Nephron (organoid): ENCODE measurements around the gene C6orf47.

Source experiments
- H3K27ac Mint-ChIP-seq, 3 experiments: 2 replicates each; pipeline ENCODE4 v1.8.0; 2020; ENCODE audit warnings: mixed read lengths in 3 of 3, mild to moderate bottlenecking in 2 of 3, moderate library complexity in 1 of 3
- H3K27me3 Mint-ChIP-seq: 2 replicates; pipeline ENCODE4 v1.8.0; 2021; ENCODE audit warnings: low read depth, mild to moderate bottlenecking, moderate library complexity, mixed read lengths
- H3K36me3 Mint-ChIP-seq: 2 replicates; pipeline ENCODE4 v1.8.0; 2020; ENCODE audit warnings: low read depth, mixed read lengths
- H3K4me1 Mint-ChIP-seq: 2 replicates; pipeline ENCODE4 v1.8.0; 2020; ENCODE audit warnings: mixed read lengths
- H3K4me3 Mint-ChIP-seq, 3 experiments: 2 replicates each; pipeline ENCODE4 v1.8.0; 2020; ENCODE audit warnings: mild to moderate bottlenecking in 3 of 3, mixed read lengths in 3 of 3, moderate library complexity in 2 of 3
- H3K9me3 Mint-ChIP-seq: 2 replicates; pipeline ENCODE4 v1.8.0; 2020; ENCODE audit warnings: mixed read lengths
- TF ChIP-seq, protein P1 (sequence below), 3 experiments: fragments of 200-600 bp; sonication (generic); IDR thresholded peaks; one replicate each; pipeline ENCODE4 v1.5.0; 2021; ENCODE audit warnings: antibody characterized with exemption in 3 of 3; ENCODE audit not compliant: unreplicated experiment in 3 of 3

Gene C6orf47

DNA sequence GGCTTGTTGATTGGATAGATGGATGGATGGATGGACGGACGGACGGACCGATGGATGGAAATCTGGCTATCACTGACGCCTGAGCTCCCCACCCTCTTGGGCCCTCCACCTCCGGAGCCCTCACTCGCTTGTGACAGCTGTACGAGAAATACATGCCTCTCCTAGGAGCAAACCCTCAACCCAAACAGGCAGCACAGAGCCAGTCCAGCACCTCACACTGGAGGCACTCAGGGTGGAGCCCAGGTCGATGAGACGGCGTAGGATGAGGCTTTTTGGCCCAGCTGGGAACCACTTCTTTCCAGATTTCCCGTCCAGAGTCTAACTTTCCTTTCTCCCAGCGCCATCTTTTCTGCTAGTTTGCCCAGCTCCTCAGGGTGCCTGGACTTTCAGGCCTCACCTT is 23.0 kb upstream of the C6orf47 start:
- Mint-ChIP-seq H3K9me3 (no peaks in the 10 kb centered on the region), H3K27me3 (no peaks in the 10 kb centered on the region), H3K4me3 (peak overlapping the region; percentile 79 to 83 (median 80)), H3K36me3 (peaks cover 31% of the 10 kb centered on the region), H3K4me1 (peaks cover 33% of the 10 kb centered on the region), H3K27ac (peak overlapping the region; percentile 31 to 69 (median 48))
- TF ChIP-seq, protein P1, sequence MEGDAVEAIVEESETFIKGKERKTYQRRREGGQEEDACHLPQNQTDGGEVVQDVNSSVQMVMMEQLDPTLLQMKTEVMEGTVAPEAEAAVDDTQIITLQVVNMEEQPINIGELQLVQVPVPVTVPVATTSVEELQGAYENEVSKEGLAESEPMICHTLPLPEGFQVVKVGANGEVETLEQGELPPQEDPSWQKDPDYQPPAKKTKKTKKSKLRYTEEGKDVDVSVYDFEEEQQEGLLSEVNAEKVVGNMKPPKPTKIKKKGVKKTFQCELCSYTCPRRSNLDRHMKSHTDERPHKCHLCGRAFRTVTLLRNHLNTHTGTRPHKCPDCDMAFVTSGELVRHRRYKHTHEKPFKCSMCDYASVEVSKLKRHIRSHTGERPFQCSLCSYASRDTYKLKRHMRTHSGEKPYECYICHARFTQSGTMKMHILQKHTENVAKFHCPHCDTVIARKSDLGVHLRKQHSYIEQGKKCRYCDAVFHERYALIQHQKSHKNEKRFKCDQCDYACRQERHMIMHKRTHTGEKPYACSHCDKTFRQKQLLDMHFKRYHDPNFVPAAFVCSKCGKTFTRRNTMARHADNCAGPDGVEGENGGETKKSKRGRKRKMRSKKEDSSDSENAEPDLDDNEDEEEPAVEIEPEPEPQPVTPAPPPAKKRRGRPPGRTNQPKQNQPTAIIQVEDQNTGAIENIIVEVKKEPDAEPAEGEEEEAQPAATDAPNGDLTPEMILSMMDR (IDR thresholded peaks at IDR 0.05; ENCODE audit: unreplicated experiment in 3 of 3), result no peak

DNA sequence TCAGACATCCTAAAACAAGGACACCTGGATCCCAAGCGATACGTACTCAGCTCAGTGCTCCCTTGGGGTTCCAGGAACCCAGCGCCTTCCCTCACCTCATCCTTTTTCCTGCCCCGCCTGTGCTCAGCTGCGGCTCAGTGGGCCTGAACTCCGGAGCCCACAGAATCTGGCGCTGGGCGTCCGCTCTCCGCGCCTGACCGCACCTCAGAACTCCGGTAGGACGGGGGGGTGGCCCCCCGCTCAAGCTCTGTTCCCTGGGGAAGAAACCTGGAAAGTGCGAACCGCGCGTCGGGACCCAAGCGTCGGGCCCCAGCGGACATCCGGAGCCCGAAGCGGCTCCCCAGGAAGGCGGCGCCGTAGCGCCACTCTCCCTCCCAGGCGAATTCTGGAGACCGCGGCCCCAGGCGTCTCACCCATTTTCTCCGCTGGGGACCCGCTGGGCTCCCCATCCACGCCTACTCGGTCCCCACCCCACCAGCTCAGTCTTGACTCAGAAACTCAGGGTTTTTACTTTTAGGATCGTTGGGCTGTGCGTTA is 20.6 kb upstream of the C6orf47 start:
- Mint-ChIP-seq H3K4me3 (peak overlapping the region; percentile 82 to 83 (median 83)), H3K36me3 (peaks cover 13% of the 10 kb centered on the region), H3K27me3 (no peaks in the 10 kb centered on the region), H3K27ac (peak overlapping the region; percentile 65 to 75 (median 73)), H3K9me3 (no peaks in the 10 kb centered on the region), H3K4me1 (peaks cover 26% of the 10 kb centered on the region)
- TF ChIP-seq, protein P1 (IDR thresholded peaks at IDR 0.05; ENCODE audit: unreplicated experiment in 3 of 3), result no peak

DNA sequence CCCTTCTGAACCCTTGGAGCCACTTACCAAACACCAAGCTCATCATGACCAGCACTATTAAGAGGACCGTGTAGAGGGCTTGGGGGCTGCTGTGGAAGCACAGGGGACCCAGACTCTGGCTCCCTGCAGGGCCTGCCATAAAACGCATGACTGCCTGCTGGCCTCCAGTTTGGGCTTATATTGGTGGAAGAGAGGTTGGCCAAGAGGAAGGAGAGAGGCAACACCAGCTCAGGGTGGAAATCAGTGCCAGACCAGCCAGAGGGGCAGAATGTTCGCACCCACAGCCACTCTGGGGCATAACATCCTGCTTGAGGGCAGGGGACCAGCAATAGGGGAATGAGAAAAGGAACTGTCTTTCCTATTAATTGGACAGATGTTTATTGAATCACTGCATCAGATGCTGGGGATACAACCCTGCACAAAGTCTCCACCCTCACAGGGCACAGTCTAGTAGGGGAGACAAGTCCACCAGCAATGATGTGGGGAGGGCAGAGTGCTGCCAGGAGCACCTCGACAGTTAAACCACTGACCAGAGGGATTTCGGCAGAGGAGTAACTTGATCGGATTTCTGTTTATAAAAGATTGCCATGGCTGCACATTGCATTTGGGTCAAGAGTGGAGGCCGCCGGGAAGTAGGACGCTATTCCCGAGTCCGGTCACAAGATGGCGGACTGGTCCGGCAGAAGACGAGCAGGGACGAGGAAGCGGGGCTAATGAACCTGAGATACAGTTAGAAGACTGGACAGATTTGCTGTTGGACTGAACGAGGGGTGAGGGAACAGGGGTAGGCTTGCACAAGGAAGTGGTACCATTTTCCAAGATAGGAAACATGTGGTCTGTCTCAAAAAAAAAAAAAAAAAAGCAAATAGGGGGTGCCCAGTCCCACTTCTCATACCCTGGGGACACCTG is 19.9 kb upstream of the C6orf47 start, which contains the start of gene LY6G5C:
Gene LY6G5C (minus strand): TSS at position 842 of the 909 bp plus-strand sequence. CDS start 694 bp downstream, at position 148.
- Mint-ChIP-seq H3K27ac (peak within 1 kb of the TSS; percentile 65 to 75 (median 73)), H3K36me3 (peaks cover 6% of the 10 kb centered on the region), H3K27me3 (no peaks in the 10 kb centered on the region), H3K4me1 (peaks cover 26% of the 10 kb centered on the region), H3K4me3 (peak within 1 kb of the TSS; percentile 82 to 83 (median 83)), H3K9me3 (no peaks in the 10 kb centered on the region)
- TF ChIP-seq, protein P1 (IDR thresholded peaks at IDR 0.05; ENCODE audit: unreplicated experiment in 3 of 3), result peak; percentile 71 to 81 (median 74)

DNA sequence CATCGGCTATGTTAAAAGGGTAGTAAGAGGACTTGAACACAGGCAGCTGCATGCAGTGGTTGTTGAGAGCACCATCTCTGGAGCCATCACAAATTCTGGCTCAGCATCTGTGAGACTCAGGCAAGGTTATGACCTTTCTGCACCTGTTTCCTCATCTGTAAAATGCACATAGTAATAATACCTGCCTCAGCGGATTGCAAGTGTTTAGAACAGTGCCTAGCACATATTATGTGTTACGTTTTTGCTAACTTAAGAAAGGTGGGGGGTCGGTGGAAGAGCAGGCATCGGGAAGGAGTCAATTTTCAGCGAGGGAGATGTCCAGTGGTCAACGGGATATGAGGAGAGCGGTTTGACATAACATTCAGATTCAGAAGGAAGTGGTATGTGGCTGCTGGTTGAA is 17.4 kb upstream of the C6orf47 start:
- Mint-ChIP-seq H3K4me1 (peaks cover 15% of the 10 kb centered on the region), H3K27ac (no peak overlapping the region), H3K9me3 (no peaks in the 10 kb centered on the region), H3K27me3 (no peaks in the 10 kb centered on the region), H3K36me3 (peaks cover 4% of the 10 kb centered on the region), H3K4me3 (no peak overlapping the region)
- TF ChIP-seq, protein P1 (IDR thresholded peaks at IDR 0.05; ENCODE audit: unreplicated experiment in 3 of 3), result no peak

DNA sequence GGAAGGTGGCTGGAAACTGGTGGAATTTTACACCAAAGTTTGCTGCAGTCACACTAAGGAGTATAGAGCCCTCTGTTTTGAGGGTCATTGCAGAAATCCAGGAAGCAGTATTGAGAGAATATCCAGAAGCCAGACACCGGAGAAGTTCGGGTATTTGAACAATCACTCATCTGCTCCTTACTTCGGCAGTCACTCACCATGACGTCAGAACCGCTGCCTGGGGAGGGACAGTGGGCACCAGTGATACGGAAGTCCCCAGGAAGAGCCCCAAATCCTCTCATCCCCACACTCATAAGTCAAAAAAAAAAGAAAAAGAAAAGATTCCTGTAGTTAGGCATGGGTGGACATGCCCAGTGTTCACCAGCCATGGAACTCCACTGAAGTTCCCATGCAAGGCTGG is 16.3 kb upstream of the C6orf47 start:
- Mint-ChIP-seq H3K36me3 (peaks cover 14% of the 10 kb centered on the region), H3K27ac (peak overlapping the region in 1 of 3 experiments; percentile 30), H3K27me3 (no peaks in the 10 kb centered on the region), H3K4me3 (no peak overlapping the region), H3K9me3 (no peaks in the 10 kb centered on the region), H3K4me1 (peaks cover 15% of the 10 kb centered on the region)
- TF ChIP-seq, protein P1 (IDR thresholded peaks at IDR 0.05; ENCODE audit: unreplicated experiment in 3 of 3), result no peak
